ENCODE data around the gene LRCH4. TPM values are rescaled to one million over a fixed set of nuclear protein-coding genes. Genes with fewer than 3 reads are reported as not detected.
A peak's percentile ranks its signal among the peaks of the same experiment; 100 is the strongest.

Gene LRCH4
- total and polyA plus RNA-seq, 2 of the 13 experiments (the other 11 are each of a cell fraction or from before 2014, with no cell fraction given), result 7.0 to 9.3 TPM

GRCh38 chr7:100568896-100569844 is 16.8 kb downstream of the LRCH4 start (continued):
- TF ChIP-seq ARID5B (CRISPR knock-in tag; IDR thresholded peaks at IDR 0.05) (no peak; the same call in 1 of the 2 replicates), ZNF749 (CRISPR knock-in tag; IDR thresholded peaks at IDR 0.05; ENCODE audit: borderline replicate concordance) (no peak), ZSCAN30 (CRISPR knock-in tag; IDR thresholded peaks at IDR 0.05) (no peak), HCFC1 (IDR thresholded peaks at IDR 0.05; ENCODE audit: low read depth, low read length) (no peak), ADNP (CRISPR knock-in tag; IDR thresholded peaks at IDR 0.05) (no peak), ISL2 (CRISPR knock-in tag; IDR thresholded peaks at IDR 0.05) (peak; percentile 71), CBX2 (IDR thresholded peaks at IDR 0.05; ENCODE audit: low read depth, low read length) (no peak), CBX2 (CRISPR knock-in tag; IDR thresholded peaks at IDR 0.05; ENCODE audit: low read depth) (no peak), KAT8 (CRISPR knock-in tag; IDR thresholded peaks at IDR 0.05) (no peak), PHF20 (CRISPR knock-in tag; IDR thresholded peaks at IDR 0.05) (no peak; the same call in 1 of the 2 replicates), ZNF18 (CRISPR knock-in tag; IDR thresholded peaks at IDR 0.05; ENCODE audit: insufficient replicate concordance) (no peak), ZBTB20 (CRISPR knock-in tag; IDR thresholded peaks at IDR 0.05; ENCODE audit: borderline replicate concordance, low read depth) (peak; percentile 70; the same call in 1 of the 2 replicates), ZNF609 (CRISPR knock-in tag; IDR thresholded peaks at IDR 0.05; ENCODE audit: borderline replicate concordance) (peak; percentile 26; the same call in 1 of the 2 replicates), ZFP91 (CRISPR knock-in tag; IDR thresholded peaks at IDR 0.05; ENCODE audit: borderline replicate concordance) (no peak; the same call in 1 of the 2 replicates), MIER2 (CRISPR knock-in tag; IDR thresholded peaks at IDR 0.05) (peak; percentile 38; the same call in 1 of the 2 replicates), TBX2 (CRISPR knock-in tag; IDR thresholded peaks at IDR 0.05; ENCODE audit: borderline replicate concordance) (no peak; the same call in 1 of the 2 replicates)

Data from HepG2 (cell line).